Measurements from ENCODE around the gene PTPRQ.

The PTPRQ gene

GRCh38 chr12:80551897-80552296, 107.9 kb downstream of the PTPRQ start:
- H3K27ac ChIP-seq (ENCODE audit: extremely low read depth, low read depth, low read length), result no peak overlapping the region
- peak; percentile 60 for TF ChIP-seq HIC1 (tag by site-specific recombination; IDR thresholded peaks at IDR 0.05)
- TF ChIP-seq ZNF529 (tag by site-specific recombination; IDR thresholded peaks at IDR 0.05; ENCODE audit: insufficient replicate concordance), result no peak
- TF ChIP-seq ZSCAN18 (tag by site-specific recombination; IDR thresholded peaks at IDR 0.05), result no peak
- TF ChIP-seq ZNF366 (tag by site-specific recombination; conservative IDR thresholded peaks at IDR 0.05), result peak; percentile 72
- TF ChIP-seq BCL11A (tag by site-specific recombination; IDR thresholded peaks at IDR 0.05; ENCODE audit: low read depth), result peak; percentile 19; the same call in 1 of the 2 replicates
- no peak for TF ChIP-seq ZNF510 (tag by site-specific recombination; IDR thresholded peaks at IDR 0.05; ENCODE audit: insufficient replicate concordance)
- TF ChIP-seq ZSCAN23 (tag by site-specific recombination; IDR thresholded peaks at IDR 0.05), result no peak
- TF ChIP-seq ZEB2 (tag by site-specific recombination; IDR thresholded peaks at IDR 0.05), result peak; percentile 48
- peak; percentile 37; the same call in 1 of the 2 replicates for TF ChIP-seq KLF8 (tag by site-specific recombination; IDR thresholded peaks at IDR 0.05)
- TF ChIP-seq ZNF488 (tag by site-specific recombination; IDR thresholded peaks at IDR 0.05), result no peak
- TF ChIP-seq SP3 (tag by site-specific recombination; IDR thresholded peaks at IDR 0.05), result peak; percentile 9; the same call in 1 of the 2 replicates
- TF ChIP-seq BCL6B (tag by site-specific recombination; IDR thresholded peaks at IDR 0.05), result peak; percentile 60; the same call in 1 of the 2 replicates
- TF ChIP-seq ZNF391 (tag by site-specific recombination; IDR thresholded peaks at IDR 0.05; ENCODE audit: borderline replicate concordance, low read depth), result no peak
- 0 out of 2 replicates have a peak, but pooled peaks have one; percentile 16 for TF ChIP-seq WT1 (tag by site-specific recombination; IDR thresholded peaks at IDR 0.05)
- TF ChIP-seq ZNF660 (tag by site-specific recombination; IDR thresholded peaks at IDR 0.05), result peak; percentile 54; the same call in 1 of the 2 replicates

GRCh38 chr12:80553316-80553715, 109.3 kb downstream of the PTPRQ start:
- POLR2A ChIA-PET, result no interaction called here
- Histone ChIP-seq H3K4me1 (ENCODE audit: control insufficient read depth, insufficient read depth, low read length) (peaks cover 5% of the 10 kb centered on the region), H3K9me3 (ENCODE audit: control insufficient read depth, insufficient read depth, low read depth, low read length) (no peaks in the 10 kb centered on the region), H3K36me3 (ENCODE audit: control insufficient read depth in 2 of 2, insufficient read depth in 1 of 2, low read length in 2 of 2) (no peaks in the 10 kb centered on the region), H3K4me3 (ENCODE audit: low read depth, low read length) (no peak overlapping the region), H3K27ac (ENCODE audit: extremely low read depth, low read depth, low read length) (no peak overlapping the region)
- CTCF ChIA-PET, result no interaction called here
- TF ChIP-seq HIC1 (tag by site-specific recombination; IDR thresholded peaks at IDR 0.05), result peak; percentile 84
- no peak for TF ChIP-seq ZNF623 (tag by site-specific recombination; IDR thresholded peaks at IDR 0.05)
- TF ChIP-seq ZNF239 (tag by site-specific recombination; IDR thresholded peaks at IDR 0.05), result no peak
- TF ChIP-seq SCRT2 (tag by site-specific recombination; IDR thresholded peaks at IDR 0.05), result peak; percentile 57
- peak; percentile 63 for TF ChIP-seq ZNF362 (tag by site-specific recombination; IDR thresholded peaks at IDR 0.05)
- 0 out of 2 replicates have a peak, but pooled peaks have one; percentile 46 for TF ChIP-seq BCL11A (tag by site-specific recombination; IDR thresholded peaks at IDR 0.05; ENCODE audit: low read depth)
- no peak for TF ChIP-seq REST (tag by site-specific recombination; IDR thresholded peaks at IDR 0.05)
- TF ChIP-seq ZNF629 (tag by site-specific recombination; IDR thresholded peaks at IDR 0.05), result 0 out of 2 replicates have a peak, but pooled peaks have one; percentile 17

More at GRCh38 chr12:80551897-80552296, 107.9 kb downstream of the PTPRQ start:
- Histone ChIP-seq H3K36me3 (ENCODE audit: control insufficient read depth in 2 of 2, insufficient read depth in 1 of 2, low read length in 2 of 2) (no peaks in the 10 kb centered on the region), H3K4me1 (ENCODE audit: control insufficient read depth, insufficient read depth, low read length) (peaks cover 5% of the 10 kb centered on the region), H3K9me3 (ENCODE audit: control insufficient read depth, insufficient read depth, low read depth, low read length) (no peaks in the 10 kb centered on the region), H3K4me3 (ENCODE audit: low read depth, low read length) (no peak overlapping the region)
- CTCF ChIA-PET, result interaction anchor here (0.6 kb wide), 1 partner anchor 1208 kb away, joined by 3 read pairs; no protein-coding TSS in a partner anchor
- POLR2A ChIA-PET, result no interaction called here

All from HEK293 (cell line).